GM23338 (cell line): ENCODE data around the gene CAPZB. TPM values are rescaled to one million over a fixed set of nuclear protein-coding genes. Genes with fewer than 3 reads are reported as not detected.
A peak's percentile ranks its signal among the peaks of the same experiment; 100 is the strongest.

ENCODE experiments used
- ATAC-seq: fragments of 200-7000 bp; cut with Tn5 transposase; 3 replicates; pipeline ENCODE4 v1.9.1; 2020
- DNase-seq: peaks from one replicate; pipeline ENCODE4 v3.0.0-alpha.2; 2015; ENCODE audit warnings: low spot score
- H2AFZ ChIP-seq: fragments of 200-600 bp; sonication (generic); 2 replicates; pipeline ENCODE4 v1.8.0; 2016; ENCODE audit warnings: antibody characterized with exemption, mild to moderate bottlenecking, moderate library complexity
- H3F3A ChIP-seq: fragments of 200-600 bp; sonication (generic); replicated peaks from 2 replicates; pipeline ENCODE4 v1.8.0; 2017; ENCODE audit warnings: antibody characterized with exemption, mixed run types, low read depth
- H3K27ac ChIP-seq: fragments of 200-600 bp; sonication (generic); 2 replicates; pipeline ENCODE4 v1.6.1; 2016; ENCODE audit warnings: low read depth
- H3K27me3 ChIP-seq: fragments of 200-600 bp; sonication (generic); 2 replicates; pipeline ENCODE4 v1.8.0; 2016; ENCODE audit warnings: mild to moderate bottlenecking, mixed run types, moderate library complexity; ENCODE audit not compliant: insufficient read depth
- H3K36me3 ChIP-seq: fragments of 200-600 bp; sonication (generic); 2 replicates; pipeline ENCODE4 v1.8.0; 2016; ENCODE audit warnings: mild to moderate bottlenecking; ENCODE audit not compliant: insufficient read depth
- H3K4me1 ChIP-seq: fragments of 200-600 bp; sonication (generic); 2 replicates; pipeline ENCODE4 v1.8.0; 2016; ENCODE audit warnings: mild to moderate bottlenecking, moderate library complexity; ENCODE audit not compliant: insufficient read depth
- H3K4me2 ChIP-seq: fragments of 200-600 bp; sonication (generic); 2 replicates; pipeline ENCODE4 v1.7.1; 2017; ENCODE audit warnings: mixed run types
- H3K4me3 ChIP-seq: fragments of 200-600 bp; sonication (generic); 2 replicates; pipeline ENCODE4 v1.6.1; 2016; ENCODE audit warnings: mixed run types
- H3K79me2 ChIP-seq: fragments of 200-600 bp; sonication (generic); replicated peaks from 2 replicates; pipeline ENCODE4 v1.8.0; 2017; ENCODE audit warnings: mild to moderate bottlenecking; ENCODE audit not compliant: insufficient read depth
- H3K9me2 ChIP-seq: fragments of 200-600 bp; sonication (generic); 2 replicates; pipeline ENCODE4 v1.8.0; 2017; ENCODE audit not compliant: insufficient read depth
- H4K20me1 ChIP-seq: fragments of 200-600 bp; sonication (generic); replicated peaks from 2 replicates; pipeline ENCODE4 v1.8.0; 2017; ENCODE audit warnings: mild to moderate bottlenecking; ENCODE audit not compliant: insufficient read depth
- H3K27ac Mint-ChIP-seq: 2 replicates; pipeline ENCODE4 v1.8.0; 2020; ENCODE audit warnings: inconsistent platforms, mild to moderate bottlenecking, moderate library complexity, mixed read lengths
- H3K27me3 Mint-ChIP-seq: 3 replicates; pipeline ENCODE4 v1.8.0; 2022; ENCODE audit warnings: low read depth, mild to moderate bottlenecking, moderate library complexity, mixed read lengths, inconsistent platforms; ENCODE audit not compliant: insufficient read depth, poor library complexity
- H3K36me3 Mint-ChIP-seq: 3 replicates; pipeline ENCODE4 v1.8.0; 2021; ENCODE audit warnings: low read depth, mild to moderate bottlenecking, inconsistent platforms, moderate library complexity, mixed read lengths
- H3K4me1 Mint-ChIP-seq: 3 replicates; pipeline ENCODE4 v1.8.0; 2020; ENCODE audit warnings: mild to moderate bottlenecking, inconsistent platforms, mixed read lengths
- H3K4me3 Mint-ChIP-seq: 3 replicates; pipeline ENCODE4 v1.8.0; 2021; ENCODE audit warnings: moderate library complexity, mild to moderate bottlenecking, inconsistent platforms, mixed read lengths
- H3K9me3 Mint-ChIP-seq: 3 replicates; pipeline ENCODE4 v1.8.0; 2020; ENCODE audit warnings: moderate library complexity, mild to moderate bottlenecking, inconsistent platforms, mixed read lengths
- CTCF ChIP-seq, 2 experiments: fragments of 200-600 bp in 1 of 2; sonication (generic) in 1 of 2; conservative IDR thresholded peaks; 2 replicates each; pipeline versions ENCODE4 v1.5.1 to v1.6.1; 2016 to 2017; ENCODE audit warnings: antibody characterized with exemption in 2 of 2, low read depth in 2 of 2, mild to moderate bottlenecking in 2 of 2, moderate library complexity in 1 of 2
- EZH2 ChIP-seq: fragments of 200-600 bp; sonication (generic); IDR thresholded peaks from one replicate; pipeline ENCODE4 v1.8.0; 2017; ENCODE audit warnings: antibody characterized with exemption, mild to moderate bottlenecking, low read depth; ENCODE audit not compliant: unreplicated experiment
- JUNB ChIP-seq: IDR thresholded peaks from one replicate; pipeline ENCODE4 v1.6.1; 2016; ENCODE audit warnings: antibody characterized with exemption; ENCODE audit not compliant: unreplicated experiment
- NANOG ChIP-seq: IDR thresholded peaks from 2 replicates; pipeline ENCODE4 v1.6.1; 2016; ENCODE audit warnings: antibody characterized with exemption, borderline replicate concordance
- STAT1 ChIP-seq: IDR thresholded peaks from one replicate; pipeline ENCODE4 v1.6.1; 2016; ENCODE audit warnings: antibody characterized with exemption; ENCODE audit not compliant: unreplicated experiment
- ZNF331 ChIP-seq: fragments of 250-450 bp; sonication (Bioruptor Pico); IDR thresholded peaks from 2 replicates; pipeline ENCODE4 v1.5.0; 2020; ENCODE audit warnings: low read depth, mild to moderate bottlenecking, moderate library complexity
- polyA plus RNA-seq: library from polyadenylated mRNA; unstranded; fragments of >200 nt; fragmentation: Nextera tagmentation; extraction: Ambion mirVana; gene quantifications from 2 replicates; pipeline ENCODE4 v1.2.1, GENCODE V29; 2016
- total RNA-seq: library from RNA; depleted of rRNA; stranded (reverse); fragments of >200 nt; shearing (Covaris generic); gene quantifications from 2 replicates; pipeline ENCODE4 v1.2.3, GENCODE V29; 2014
- TF ChIP-seq, protein P1 (sequence below): fragments of 250-450 bp; sonication (Bioruptor Pico); IDR thresholded peaks from 2 replicates; pipeline ENCODE4 v1.5.0; 2020; ENCODE audit warnings: mild to moderate bottlenecking, moderate library complexity

Gene CAPZB
- total and polyA plus RNA-seq, 2 experiments from 2014 or later = 195 to 348 TPM

DNA sequence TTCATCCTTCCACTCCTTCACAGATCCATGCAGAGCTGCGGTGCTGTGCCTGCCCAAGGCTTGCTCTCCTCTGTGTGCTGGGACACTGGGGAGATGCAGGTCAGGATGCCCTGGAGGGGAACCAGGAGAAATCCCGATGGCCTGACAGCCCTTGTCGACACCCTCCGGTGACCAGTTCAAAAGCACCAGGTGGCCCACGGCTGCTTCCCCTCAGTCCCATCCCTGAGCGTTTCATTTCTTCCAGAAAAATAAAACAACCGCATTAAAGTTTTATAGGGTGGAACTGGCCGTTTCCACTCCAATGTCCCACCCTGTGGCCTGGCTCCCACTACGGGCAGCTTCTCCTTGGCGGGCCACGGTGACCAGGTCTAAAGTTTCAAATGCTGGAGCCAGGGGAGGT is 124.9 kb downstream of the CAPZB start:
- DNase-seq (no peak), ATAC-seq (peak; percentile 19)
- Mint-ChIP-seq H3K27ac (no peak overlapping the region), H3K36me3 (peaks cover 29% of the 10 kb centered on the region), H3K4me1 (peaks cover 25% of the 10 kb centered on the region), H3K27me3 (peaks cover 11% of the 10 kb centered on the region), H3K4me3 (no peak overlapping the region), H3K9me3 (no peaks in the 10 kb centered on the region)
- Histone ChIP-seq H3K27me3 (no peaks in the 10 kb centered on the region), H3K27ac (0 out of 2 replicates have a peak overlapping the region, but pooled peaks have one; percentile 39), H3K79me2 (peaks cover 71% of the 10 kb centered on the region), H3K9me2 (no peaks in the 10 kb centered on the region), H3K4me3 (no peak overlapping the region), H3K36me3 (no peaks in the 10 kb centered on the region), H4K20me1 (peaks cover 39% of the 10 kb centered on the region), H2AFZ (no peak overlapping the region), H3F3A (0 out of 2 replicates have a peak, but pooled peaks cover 2% of the 10 kb centered on the region), H3K4me1 (no peaks in the 10 kb centered on the region), H3K4me2 (no peak overlapping the region)
- TF ChIP-seq ZNF331 (no peak), STAT1 (no peak), EZH2 (no peak), CTCF (conservative IDR thresholded peaks at IDR 0.05; ENCODE audit: low read depth in 2 of 2) (no peak), JUNB (no peak), NANOG (no peak)
- TF ChIP-seq, protein P1, sequence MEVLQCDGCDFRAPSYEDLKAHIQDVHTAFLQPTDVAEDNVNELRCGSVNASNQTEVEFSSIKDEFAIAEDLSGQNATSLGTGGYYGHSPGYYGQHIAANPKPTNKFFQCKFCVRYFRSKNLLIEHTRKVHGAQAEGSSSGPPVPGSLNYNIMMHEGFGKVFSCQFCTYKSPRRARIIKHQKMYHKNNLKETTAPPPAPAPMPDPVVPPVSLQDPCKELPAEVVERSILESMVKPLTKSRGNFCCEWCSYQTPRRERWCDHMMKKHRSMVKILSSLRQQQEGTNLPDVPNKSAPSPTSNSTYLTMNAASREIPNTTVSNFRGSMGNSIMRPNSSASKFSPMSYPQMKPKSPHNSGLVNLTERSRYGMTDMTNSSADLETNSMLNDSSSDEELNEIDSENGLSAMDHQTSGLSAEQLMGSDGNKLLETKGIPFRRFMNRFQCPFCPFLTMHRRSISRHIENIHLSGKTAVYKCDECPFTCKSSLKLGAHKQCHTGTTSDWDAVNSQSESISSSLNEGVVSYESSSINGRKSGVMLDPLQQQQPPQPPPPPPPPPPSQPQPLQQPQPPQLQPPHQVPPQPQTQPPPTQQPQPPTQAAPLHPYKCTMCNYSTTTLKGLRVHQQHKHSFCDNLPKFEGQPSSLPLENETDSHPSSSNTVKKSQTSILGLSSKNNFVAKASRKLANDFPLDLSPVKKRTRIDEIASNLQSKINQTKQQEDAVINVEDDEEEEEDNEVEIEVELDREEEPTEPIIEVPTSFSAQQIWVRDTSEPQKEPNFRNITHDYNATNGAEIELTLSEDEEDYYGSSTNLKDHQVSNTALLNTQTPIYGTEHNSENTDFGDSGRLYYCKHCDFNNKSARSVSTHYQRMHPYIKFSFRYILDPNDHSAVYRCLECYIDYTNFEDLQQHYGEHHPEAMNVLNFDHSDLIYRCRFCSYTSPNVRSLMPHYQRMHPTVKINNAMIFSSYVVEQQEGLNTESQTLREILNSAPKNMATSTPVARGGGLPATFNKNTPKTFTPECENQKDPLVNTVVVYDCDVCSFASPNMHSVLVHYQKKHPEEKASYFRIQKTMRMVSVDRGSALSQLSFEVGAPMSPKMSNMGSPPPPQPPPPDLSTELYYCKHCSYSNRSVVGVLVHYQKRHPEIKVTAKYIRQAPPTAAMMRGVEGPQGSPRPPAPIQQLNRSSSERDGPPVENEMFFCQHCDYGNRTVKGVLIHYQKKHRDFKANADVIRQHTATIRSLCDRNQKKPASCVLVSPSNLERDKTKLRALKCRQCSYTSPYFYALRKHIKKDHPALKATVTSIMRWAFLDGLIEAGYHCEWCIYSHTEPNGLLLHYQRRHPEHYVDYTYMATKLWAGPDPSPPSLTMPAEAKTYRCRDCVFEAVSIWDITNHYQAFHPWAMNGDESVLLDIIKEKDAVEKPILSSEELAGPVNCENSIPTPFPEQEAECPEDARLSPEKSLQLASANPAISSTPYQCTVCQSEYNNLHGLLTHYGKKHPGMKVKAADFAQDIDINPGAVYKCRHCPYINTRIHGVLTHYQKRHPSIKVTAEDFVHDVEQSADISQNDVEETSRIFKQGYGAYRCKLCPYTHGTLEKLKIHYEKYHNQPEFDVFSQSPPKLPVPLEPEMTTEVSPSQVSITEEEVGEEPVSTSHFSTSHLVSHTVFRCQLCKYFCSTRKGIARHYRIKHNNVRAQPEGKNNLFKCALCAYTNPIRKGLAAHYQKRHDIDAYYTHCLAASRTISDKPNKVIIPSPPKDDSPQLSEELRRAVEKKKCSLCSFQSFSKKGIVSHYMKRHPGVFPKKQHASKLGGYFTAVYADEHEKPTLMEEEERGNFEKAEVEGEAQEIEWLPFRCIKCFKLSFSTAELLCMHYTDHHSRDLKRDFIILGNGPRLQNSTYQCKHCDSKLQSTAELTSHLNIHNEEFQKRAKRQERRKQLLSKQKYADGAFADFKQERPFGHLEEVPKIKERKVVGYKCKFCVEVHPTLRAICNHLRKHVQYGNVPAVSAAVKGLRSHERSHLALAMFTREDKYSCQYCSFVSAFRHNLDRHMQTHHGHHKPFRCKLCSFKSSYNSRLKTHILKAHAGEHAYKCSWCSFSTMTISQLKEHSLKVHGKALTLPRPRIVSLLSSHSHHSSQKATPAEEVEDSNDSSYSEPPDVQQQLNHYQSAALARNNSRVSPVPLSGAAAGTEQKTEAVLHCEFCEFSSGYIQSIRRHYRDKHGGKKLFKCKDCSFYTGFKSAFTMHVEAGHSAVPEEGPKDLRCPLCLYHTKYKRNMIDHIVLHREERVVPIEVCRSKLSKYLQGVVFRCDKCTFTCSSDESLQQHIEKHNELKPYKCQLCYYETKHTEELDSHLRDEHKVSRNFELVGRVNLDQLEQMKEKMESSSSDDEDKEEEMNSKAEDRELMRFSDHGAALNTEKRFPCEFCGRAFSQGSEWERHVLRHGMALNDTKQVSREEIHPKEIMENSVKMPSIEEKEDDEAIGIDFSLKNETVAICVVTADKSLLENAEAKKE (CRISPR knock-in tag) = no peak
